Measurements from ENCODE around the gene RGSL1. TPM values are rescaled to one million over a fixed set of nuclear protein-coding genes. Genes with fewer than 3 reads are reported as not detected.

RGSL1 gene
- total RNA-seq, 1 experiment from 2014 or later, result not detected

- POLR2A ChIA-PET (ENCODE audit: low non-redundant PET), result no interaction called here
- intact Hi-C loops (cut with micrococcal nuclease; ENCODE audit: unreplicated experiment), result no loop called here
- CTCF ChIA-PET, result no interaction called here
- no peak for TF ChIP-seq EZH2 (IDR thresholded peaks at IDR 0.05; ENCODE audit: borderline replicate concordance, low read depth, low read length, poor library complexity, severe bottlenecking)
- TF ChIP-seq CTCF (conservative IDR thresholded peaks at IDR 0.05; ENCODE audit: low read depth, low read length), result no peak
- H3K4me1 ChIP-seq (ENCODE audit: insufficient read depth, low read length, poor library complexity, severe bottlenecking), result peaks cover 3% of the 10 kb centered on the region
- no peak overlapping the region for H3K4me3 ChIP-seq (ENCODE audit: low read depth, low read length, poor library complexity, severe bottlenecking)
- no peaks in the 10 kb centered on the region for H3K36me3 ChIP-seq (ENCODE audit: insufficient read depth, low read length, poor library complexity, severe bottlenecking)
- no peak overlapping the region for H3K27ac ChIP-seq (ENCODE audit: low read depth, low read length, poor library complexity, severe bottlenecking)
- no TSS peak for BruUV-seq (replicated peaks)
- DNase-seq (ENCODE audit: low spot score), result peak; percentile 39
- H3K9me3 ChIP-seq (ENCODE audit: low read depth, low read length, poor library complexity, severe bottlenecking), result no peaks in the 10 kb centered on the region
- no peaks in the 10 kb centered on the region for H3K27me3 ChIP-seq (replicated peaks; ENCODE audit: insufficient read depth, low read depth, low read length, poor library complexity)
Observed at GRCh38 chr1:182561456-182561855, 111.5 kb downstream of the RGSL1 start.

GRCh38 chr1:182563095-182563494, 113.1 kb downstream of the RGSL1 start:
- Histone ChIP-seq H3K4me3 (ENCODE audit: low read depth, low read length, poor library complexity, severe bottlenecking) (no peak overlapping the region), H3K9me3 (ENCODE audit: low read depth, low read length, poor library complexity, severe bottlenecking) (no peaks in the 10 kb centered on the region), H3K27ac (ENCODE audit: low read depth, low read length, poor library complexity, severe bottlenecking) (no peak overlapping the region), H3K27me3 (replicated peaks; ENCODE audit: insufficient read depth, low read depth, low read length, poor library complexity) (no peaks in the 10 kb centered on the region), H3K4me1 (ENCODE audit: insufficient read depth, low read length, poor library complexity, severe bottlenecking) (peaks cover 3% of the 10 kb centered on the region), H3K36me3 (ENCODE audit: insufficient read depth, low read length, poor library complexity, severe bottlenecking) (no peaks in the 10 kb centered on the region)
- TF ChIP-seq EZH2 (IDR thresholded peaks at IDR 0.05; ENCODE audit: borderline replicate concordance, low read depth, low read length, poor library complexity, severe bottlenecking), result no peak
- no peak for TF ChIP-seq CTCF (conservative IDR thresholded peaks at IDR 0.05; ENCODE audit: low read depth, low read length)
- POLR2A ChIA-PET (ENCODE audit: low non-redundant PET), result no interaction called here
- no TSS peak for BruUV-seq (replicated peaks)
- DNase-seq (ENCODE audit: low spot score), result no peak
- CTCF ChIA-PET, result no interaction called here
- intact Hi-C loops (cut with micrococcal nuclease; ENCODE audit: unreplicated experiment), result no loop called here

- Histone ChIP-seq H3K36me3 (ENCODE audit: insufficient read depth, low read length, poor library complexity, severe bottlenecking) (no peaks in the 10 kb centered on the region), H3K27me3 (replicated peaks; ENCODE audit: insufficient read depth, low read depth, low read length, poor library complexity) (no peaks in the 10 kb centered on the region), H3K4me1 (ENCODE audit: insufficient read depth, low read length, poor library complexity, severe bottlenecking) (peaks cover 3% of the 10 kb centered on the region), H3K9me3 (ENCODE audit: low read depth, low read length, poor library complexity, severe bottlenecking) (no peaks in the 10 kb centered on the region), H3K4me3 (ENCODE audit: low read depth, low read length, poor library complexity, severe bottlenecking) (no peak overlapping the region), H3K27ac (ENCODE audit: low read depth, low read length, poor library complexity, severe bottlenecking) (no peak overlapping the region)
- no peak for DNase-seq (ENCODE audit: low spot score)
- BruUV-seq (replicated peaks), result no TSS peak
- no peak for TF ChIP-seq EZH2 (IDR thresholded peaks at IDR 0.05; ENCODE audit: borderline replicate concordance, low read depth, low read length, poor library complexity, severe bottlenecking)
- no peak for TF ChIP-seq CTCF (conservative IDR thresholded peaks at IDR 0.05; ENCODE audit: low read depth, low read length)
- POLR2A ChIA-PET (ENCODE audit: low non-redundant PET), result no interaction called here
- CTCF ChIA-PET, result no interaction called here
- intact Hi-C loops (cut with micrococcal nuclease; ENCODE audit: unreplicated experiment), result no loop called here
Observed at GRCh38 chr1:182564406-182565004, 114.6 kb downstream of the RGSL1 start.
